ENCODE measurements around the gene TRIP13.
"Not testable (repeated sequence)": the region's sequence is repeated elsewhere in the genome, so short reads cannot be mapped to it uniquely, and the experiment has no call there.

DNA sequence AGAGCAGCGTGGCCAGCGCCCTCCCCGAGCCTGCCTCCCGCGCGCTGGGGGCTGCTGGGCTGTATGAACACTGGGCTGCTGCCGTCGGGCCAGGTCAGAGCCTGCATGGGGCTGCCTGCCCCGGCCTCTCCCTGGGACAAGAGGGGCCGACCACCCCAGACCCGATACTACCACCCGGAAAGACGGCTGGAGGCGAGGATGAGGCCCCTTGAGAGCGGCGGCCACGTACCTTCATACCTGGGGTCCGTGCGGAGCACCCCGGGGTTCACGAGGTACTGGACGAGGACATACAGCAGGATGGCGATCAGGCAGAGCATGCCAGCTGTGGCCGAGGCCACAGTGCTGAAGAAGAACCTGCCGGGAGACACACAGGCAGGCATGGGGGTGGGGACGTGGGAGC is 49.3 kb upstream of the TRIP13 start:
- not testable (repeated sequence) for TF ChIP-seq EZH2 (IDR thresholded peaks at IDR 0.05; ENCODE audit: borderline replicate concordance); EZH2phosphoT487 (IDR thresholded peaks at IDR 0.05; ENCODE audit: low read depth, severe bottlenecking, unreplicated experiment)
- TF ChIP-seq, protein P1, sequence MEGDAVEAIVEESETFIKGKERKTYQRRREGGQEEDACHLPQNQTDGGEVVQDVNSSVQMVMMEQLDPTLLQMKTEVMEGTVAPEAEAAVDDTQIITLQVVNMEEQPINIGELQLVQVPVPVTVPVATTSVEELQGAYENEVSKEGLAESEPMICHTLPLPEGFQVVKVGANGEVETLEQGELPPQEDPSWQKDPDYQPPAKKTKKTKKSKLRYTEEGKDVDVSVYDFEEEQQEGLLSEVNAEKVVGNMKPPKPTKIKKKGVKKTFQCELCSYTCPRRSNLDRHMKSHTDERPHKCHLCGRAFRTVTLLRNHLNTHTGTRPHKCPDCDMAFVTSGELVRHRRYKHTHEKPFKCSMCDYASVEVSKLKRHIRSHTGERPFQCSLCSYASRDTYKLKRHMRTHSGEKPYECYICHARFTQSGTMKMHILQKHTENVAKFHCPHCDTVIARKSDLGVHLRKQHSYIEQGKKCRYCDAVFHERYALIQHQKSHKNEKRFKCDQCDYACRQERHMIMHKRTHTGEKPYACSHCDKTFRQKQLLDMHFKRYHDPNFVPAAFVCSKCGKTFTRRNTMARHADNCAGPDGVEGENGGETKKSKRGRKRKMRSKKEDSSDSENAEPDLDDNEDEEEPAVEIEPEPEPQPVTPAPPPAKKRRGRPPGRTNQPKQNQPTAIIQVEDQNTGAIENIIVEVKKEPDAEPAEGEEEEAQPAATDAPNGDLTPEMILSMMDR (IDR thresholded peaks at IDR 0.05; ENCODE audit: poor library complexity), result not testable (repeated sequence)
